GM12878 (cell line): Measurements from ENCODE around the gene CDH4. TPM values are rescaled to one million over a fixed set of nuclear protein-coding genes. Genes with fewer than 3 reads are reported as not detected.

Experiments
- ATAC-seq: fragments of 200-7000 bp; cut with Tn5 transposase; 3 replicates; pipeline ENCODE4 v1.9.1; 2020; ENCODE audit warnings: mild to moderate bottlenecking, moderate library complexity
- BruUV-seq: library from RNA; stranded (reverse); fragments of 400-500 nt; replicated peaks from 2 replicates; lab custom pipeline; 2021; lab: Mats Ljungman, UMichigan
- CTCF ChIA-PET: fragments of 300-600 bp; sonication (Branson Sonifier 250); formaldehyde crosslinking; extraction: SDS; loops from one replicate; lab custom pipeline; 2021; ENCODE audit warnings: inconsistent platforms; lab: Yijun Ruan, JAX
- POLR2A ChIA-PET: fragments of 350-600 bp; formaldehyde crosslinking; extraction: SDS; loops from one replicate; lab custom pipeline; 2021; ENCODE audit warnings: inconsistent platforms; lab: Charles Lee
- RAD21 ChIA-PET: fragments of 300-600 bp; sonication (Branson Sonifier 250); formaldehyde crosslinking; loops from one replicate; lab custom pipeline; 2023; ENCODE audit warnings: antibody characterized with exemption; ENCODE audit not compliant: unreplicated experiment; lab: Charles Lee
- SMC1A ChIA-PET: fragments of 300-600 bp; sonication (Branson Sonifier 250); formaldehyde crosslinking; loops from one replicate; lab custom pipeline; 2023; ENCODE audit not compliant: unreplicated experiment, uncharacterized antibody; lab: Charles Lee
- DNase-seq: peaks from one replicate; pipeline ENCODE4 v3.0.0-alpha.2; 2011; ENCODE audit warnings: low read depth, low spot score
- FAIRE-seq: peaks from 3 replicates; lab custom pipeline; 2011; peaks lifted over from hg19 to GRCh38; lab: Jason Lieb, UNC
- H2AFZ ChIP-seq: 2 replicates; pipeline ENCODE4 v1.6.0; 2011; ENCODE audit warnings: low read depth, low read length, control low read depth; ENCODE audit not compliant: control insufficient read depth
- H3K27ac ChIP-seq: 2 replicates; pipeline ENCODE4 v1.5.1; 2011; ENCODE audit warnings: control low read depth; ENCODE audit not compliant: control insufficient read depth, insufficient read depth
- H3K27me3 ChIP-seq, 2 experiments: replicated peaks in 1 of 2; 2 replicates each; pipeline versions ENCODE4 v1.6.0 to v1.6.1; 2011; ENCODE audit warnings: low read length in 1 of 2; ENCODE audit not compliant: control insufficient read depth in 2 of 2, insufficient read depth in 2 of 2
- H3K36me3 ChIP-seq, 2 experiments: 2 replicates each; pipeline ENCODE4 v1.5.1; 2011; ENCODE audit warnings: low read length in 1 of 2; ENCODE audit not compliant: control insufficient read depth in 2 of 2, insufficient read depth in 2 of 2
- H3K4me1 ChIP-seq: 2 replicates; pipeline ENCODE4 v1.6.1; 2011; ENCODE audit warnings: mild to moderate bottlenecking, low read length, moderate library complexity, mixed read lengths; ENCODE audit not compliant: control insufficient read depth, insufficient read depth
- H3K4me2 ChIP-seq: 2 replicates; pipeline ENCODE4 v1.6.0; 2011; ENCODE audit warnings: control low read depth; ENCODE audit not compliant: control insufficient read depth, insufficient read depth
- H3K4me3 ChIP-seq: fragments of 200-600 bp; sonication (generic); 2 replicates; pipeline ENCODE4 v1.5.1; 2016
- H3K79me2 ChIP-seq: 2 replicates; pipeline ENCODE4 v1.6.0; 2011; ENCODE audit warnings: low read length; ENCODE audit not compliant: control insufficient read depth, insufficient read depth
- H3K9ac ChIP-seq: 2 replicates; pipeline ENCODE4 v1.8.0; 2011; ENCODE audit warnings: low read length, control low read depth, mixed read lengths; ENCODE audit not compliant: control insufficient read depth, insufficient read depth
- H3K9me3 ChIP-seq: replicated peaks from 3 replicates; pipeline ENCODE4 v1.5.1; 2011; ENCODE audit warnings: mild to moderate bottlenecking, low read length; ENCODE audit not compliant: control insufficient read depth, insufficient read depth
- H4K20me1 ChIP-seq: 2 replicates; pipeline ENCODE4 v1.6.0; 2011; ENCODE audit not compliant: control insufficient read depth, insufficient read depth
- ATF2 ChIP-seq: IDR thresholded peaks from 2 replicates; pipeline ENCODE4 v1.6.1; 2012; ENCODE audit warnings: low read length, inconsistent platforms
- BHLHE40 ChIP-seq, 2 experiments: fragments of 450-650 bp in 1 of 2; IDR thresholded peaks; 2 replicates each; pipeline ENCODE4 v1.6.1; 2011 to 2017; ENCODE audit warnings: low read depth in 2 of 2, borderline replicate concordance in 1 of 2, improper control_type of control experiment in 1 of 2, low read length in 1 of 2, mild to moderate bottlenecking in 1 of 2
- BMI1 ChIP-seq: fragments of 450-650 bp; IDR thresholded peaks from 2 replicates; pipeline ENCODE4 v1.6.1; 2016; ENCODE audit warnings: mild to moderate bottlenecking, moderate library complexity, borderline replicate concordance
- CBFB ChIP-seq: IDR thresholded peaks from 2 replicates; pipeline ENCODE4 v1.6.1; 2016; ENCODE audit warnings: antibody characterized with exemption, low read depth
- CREM ChIP-seq: IDR thresholded peaks from 2 replicates; pipeline ENCODE4 v1.6.1; 2014; ENCODE audit warnings: antibody characterized with exemption, low read depth
- IRF4 ChIP-seq: IDR thresholded peaks from 2 replicates; pipeline ENCODE4 v1.6.1; 2011; ENCODE audit warnings: low read depth, low read length
- MEF2A ChIP-seq: IDR thresholded peaks from 2 replicates; pipeline ENCODE4 v1.6.1; 2011; ENCODE audit warnings: low read depth, mild to moderate bottlenecking, low read length, moderate library complexity; ENCODE audit not compliant: insufficient read depth
- MTA2 ChIP-seq: fragments of 450-650 bp; IDR thresholded peaks from 2 replicates; pipeline ENCODE4 v1.6.1; 2016; ENCODE audit warnings: low read depth, mild to moderate bottlenecking, moderate library complexity
- NBN ChIP-seq: fragments of 450-650 bp; IDR thresholded peaks from 2 replicates; pipeline ENCODE4 v1.6.1; 2016
- NFYB ChIP-seq: IDR thresholded peaks from 2 replicates; pipeline ENCODE4 v1.6.1; 2011; ENCODE audit warnings: low read depth, mild to moderate bottlenecking, low read length, improper control_type of control experiment, moderate library complexity; ENCODE audit not compliant: insufficient read depth
- NR2C2 ChIP-seq: IDR thresholded peaks from 2 replicates; pipeline ENCODE4 v1.6.1; 2011; ENCODE audit warnings: borderline replicate concordance, low read depth; ENCODE audit not compliant: control insufficient read depth, insufficient read length
- NRF1 ChIP-seq: conservative IDR thresholded peaks from 2 replicates; pipeline ENCODE4 v1.6.1; 2011; ENCODE audit warnings: mild to moderate bottlenecking, low read depth, low read length, improper control_type of control experiment
- RAD21 ChIP-seq: IDR thresholded peaks from 2 replicates; pipeline ENCODE4 v1.6.1; 2011; ENCODE audit warnings: mild to moderate bottlenecking, low read depth, low read length, moderate library complexity; ENCODE audit not compliant: insufficient read depth
- SPI1 ChIP-seq: IDR thresholded peaks from 2 replicates; pipeline ENCODE4 v1.6.1; 2011; ENCODE audit warnings: low read depth, mild to moderate bottlenecking, low read length, moderate library complexity, borderline replicate concordance; ENCODE audit not compliant: insufficient read depth
- SUPT20H ChIP-seq: IDR thresholded peaks from 2 replicates; pipeline ENCODE4 v1.6.1; 2011; ENCODE audit warnings: low read depth, mild to moderate bottlenecking, low read length, moderate library complexity, borderline replicate concordance; ENCODE audit not compliant: control insufficient read depth
- ZNF217 ChIP-seq: fragments of 450-650 bp; IDR thresholded peaks from 2 replicates; pipeline ENCODE4 v1.6.1; 2017; ENCODE audit warnings: antibody characterized with exemption, mild to moderate bottlenecking
- WGBS: methylation state at CpG from one replicate; pipeline ENCODE4 v1.1.6; 2016; ENCODE audit warnings: low lambda C conversion rate; ENCODE audit not compliant: insufficient replicate concordance, insufficient coverage; ENCODE audit errors: missing lambda C conversion rate; 5-methylcytosine and 5-hydroxymethylcytosine counted together
- in situ Hi-C: fragments of 300-500 bp; cut with MboI; formaldehyde crosslinking; loops from 9 replicates; pipeline ENCODE4 v1.14.3; 2018; ENCODE audit warnings: mixed read lengths
- intact Hi-C: fragments of 100-400 bp; cut with micrococcal nuclease; formaldehyde crosslinking; loops from one replicate; pipeline ENCODE4 v1.14.2; 2022; ENCODE audit not compliant: unreplicated experiment
- polyA plus RNA-seq, 11 experiments: library from polyadenylated mRNA; depleted of rRNA in 4 of 11; unstranded in 6 of 11; stranded (reverse) in 5 of 11; fragments of >200 nt; fragmentation: Nextera tagmentation in 4 of 11; fragmentation: Illumina TruSeq in 1 of 11; extraction: Ambion mirVana in 4 of 11; extraction: Trizol in 1 of 11; gene quantifications; 1 replicate in 1 of 11; 2 replicates in 10 of 11; pipeline versions ENCODE4 v1.2.1 to v1.2.3, GENCODE V29; 2011 to 2016; ENCODE audit warnings: inconsistent platforms in 2 of 11, missing spikeins in 2 of 11, low read depth in 1 of 11
- total RNA-seq, 4 experiments: library from RNA; depleted of rRNA in 3 of 4; stranded (reverse); fragments of >200 nt in 3 of 4; fragmentation: Illumina TruSeq in 1 of 4; extraction: Trizol in 1 of 4; gene quantifications; 2 replicates each; pipeline versions ENCODE4 v1.2.1 to v1.2.3, GENCODE V29; 2013 to 2021

The CDH4 gene
- total and polyA plus RNA-seq, 10 of the 15 experiments (the other 5 are each of a cell fraction or from before 2014, with no cell fraction given), result not detected

GRCh38 chr20:61865353-61865752 lies 613.3 kb downstream of the CDH4 start:
- WGBS, result 0% methylated on average over 1 of the region's 1 CpG
- in situ Hi-C loops (no loop called here), intact Hi-C loops (no loop called here)
- Histone ChIP-seq H3K4me1 (no peaks in the 10 kb centered on the region), H3K4me3 (no peak overlapping the region), H3K36me3 (no peaks in the 10 kb centered on the region), H3K27ac (no peak overlapping the region), H3K27me3 (no peaks in the 10 kb centered on the region), H3K79me2 (no peaks in the 10 kb centered on the region), H4K20me1 (no peaks in the 10 kb centered on the region), H3K9me3 (no peaks in the 10 kb centered on the region; the same call in 2 of the 3 replicates), H2AFZ (no peak overlapping the region), H3K4me2 (no peak overlapping the region), H3K9ac (no peak overlapping the region)
- FAIRE-seq (no peak), ATAC-seq (no peak), DNase-seq (no peak)
- ChIA-PET CTCF (interaction anchor here (1.5 kb wide), 1 partner anchor 31 kb away, joined by 4 read pairs; no protein-coding TSS in a partner anchor), SMC1A (no interaction called here), POLR2A (no interaction called here), RAD21 (no interaction called here)
- no TSS peak for BruUV-seq
- no peak for TF ChIP-seq CREM
- no peak for TF ChIP-seq MTA2
- no peak for TF ChIP-seq SUPT20H
- TF ChIP-seq BHLHE40 (IDR thresholded peaks at IDR 0.05; ENCODE audit: borderline replicate concordance in 1 of 2, low read depth in 2 of 2, low read length in 1 of 2), result no peak
- TF ChIP-seq SPI1, result no peak
- TF ChIP-seq ZNF217, result no peak
- no peak for TF ChIP-seq RAD21
- TF ChIP-seq NFYB, result no peak
- no peak for TF ChIP-seq CBFB
- no peak for TF ChIP-seq IRF4
- TF ChIP-seq NBN, result no peak
- no peak for TF ChIP-seq MEF2A
- TF ChIP-seq NRF1, result no peak
- TF ChIP-seq ATF2, result no peak
- no peak for TF ChIP-seq NR2C2
- no peak for TF ChIP-seq BMI1
